ENCODE data around the gene SPC24. TPM values are rescaled to one million over a fixed set of nuclear protein-coding genes. Genes with fewer than 3 reads are reported as not detected.

Gene SPC24
- total and polyA plus RNA-seq, 9 of the 15 experiments (the other 6 are each of a cell fraction or from before 2014, with no cell fraction given): 18.2 to 154 (median 60.9) TPM

DNA sequence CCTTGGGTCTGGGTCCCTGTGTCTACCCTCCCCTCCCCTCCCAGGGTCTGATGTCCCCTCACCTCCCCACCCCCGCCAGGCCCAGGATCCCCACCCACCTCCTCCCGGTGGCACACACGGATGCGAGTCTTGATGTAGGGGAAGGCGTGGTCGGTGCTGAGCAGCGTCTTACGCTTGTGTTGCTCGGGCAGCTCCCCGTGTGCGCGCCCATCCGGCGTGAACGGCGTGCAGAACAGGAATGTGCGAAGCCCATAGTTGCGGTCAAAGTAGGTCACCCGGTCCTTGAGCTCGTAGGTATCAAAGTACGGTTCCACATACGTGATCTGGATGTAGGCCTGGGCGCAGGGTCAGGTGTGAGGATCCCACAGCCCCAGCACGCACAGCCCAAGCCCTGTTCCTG, 46.2 kb upstream of the SPC24 start:
- no peak for DNase-seq (ENCODE audit: extremely low read depth in 1 of 4, low spot score in 3 of 4)
- Histone ChIP-seq H3K9ac (ENCODE audit: insufficient read depth in 1 of 2, low read depth in 2 of 2, low read length in 2 of 2) (peak overlapping the region in 1 of 2 experiments; percentile 59; a peak in 1 of 4 replicates), H3K9me3 (replicated peaks; ENCODE audit: control insufficient read depth, insufficient read depth, low read depth, low read length) (no peaks in the 10 kb centered on the region), H3K27ac (ENCODE audit: extremely low read depth, low read depth, low read length) (no peak overlapping the region), H3K4me3 (no peak overlapping the region), H3K36me3 (ENCODE audit: control insufficient read depth, insufficient read depth, low read length) (no peaks in the 10 kb centered on the region), H2AFZ (ENCODE audit: low read depth, low read length) (no peak overlapping the region), H3K79me2 (ENCODE audit: control insufficient read depth, insufficient read depth, low read length) (peaks cover 5% of the 10 kb centered on the region; the same call in 2 of the 3 replicates), H3K4me2 (ENCODE audit: insufficient read depth, low read length) (no peak overlapping the region), H3K4me1 (replicated peaks in 1 of 2; ENCODE audit: control insufficient read depth in 2 of 2, insufficient read depth in 2 of 2, low read length in 2 of 2) (peaks cover 17 to 46% of the 10 kb centered on the region in 2 experiments), H3K27me3 (ENCODE audit: control insufficient read depth in 2 of 2, insufficient read depth in 2 of 2, low read length in 2 of 2) (no peaks in the 10 kb centered on the region), H3K9me1 (ENCODE audit: control insufficient read depth, insufficient read depth, low read length) (no peaks in the 10 kb centered on the region), H4K20me1 (replicated peaks; ENCODE audit: control insufficient read depth, insufficient read depth, low read length) (no peaks in the 10 kb centered on the region)
- intact Hi-C loops (cut with micrococcal nuclease) (loop anchor here (2.0 kb wide), 1 partner anchor 259 kb away; no protein-coding TSS in a partner anchor), in situ Hi-C loops (cut with MboI) (loop anchor here (5.0 kb wide), 2 partner anchors 69 to 164 kb away; no protein-coding TSS in a partner anchor)
- ChIA-PET POLR2A (no interaction called here), CTCF (ENCODE audit: low intra/inter-chr PET ratio) (no interaction called here)
- no TSS peak for BruUV-seq (replicated peaks)
- TF ChIP-seq HNRNPH1 (optimal IDR thresholded peaks at IDR 0.05; ENCODE audit: low read depth, low read length) (no peak), ZNF212 (CRISPR knock-in tag; IDR thresholded peaks at IDR 0.05) (no peak), SRSF3 (IDR thresholded peaks at IDR 0.05; ENCODE audit: insufficient read depth, low read length) (no peak), GTF2E2 (tag; IDR thresholded peaks at IDR 0.05) (no peak), ARID3A (IDR thresholded peaks at IDR 0.05; ENCODE audit: borderline replicate concordance, low read depth, low read length) (no peak)
- WGBS (ENCODE audit: insufficient coverage, low coverage, missing lambda C conversion rate): 89% methylated on average over 22 of the region's 24 CpGs
- FAIRE-seq: no peak
- no peak for ATAC-seq
